HL-60/S4 (cell line): ENCODE measurements around the gene EFCAB5.

Experiments
- in situ Hi-C: fragments of 300-500 bp; cut with MboI; formaldehyde crosslinking; loops from 2 replicates; pipeline ENCODE4 v1.14.3; 2022; ENCODE audit warnings: low sequenced_read_pairs

EFCAB5 gene

GRCh38 chr17:30087431-30087830 lies 146.0 kb downstream of the EFCAB5 start:
- in situ Hi-C loops = loop anchor here (10.0 to 25.0 kb wide), 3 partner anchors 53 to 450 kb away; no protein-coding TSS in a partner anchor

- in situ Hi-C loops = loop anchor here (25.0 kb wide), 2 partner anchors 279 to 454 kb away; no protein-coding TSS in a partner anchor
Measured at GRCh38 chr17:30091121-30091670, 149.8 kb downstream of the EFCAB5 start.

GRCh38 chr17:30091771-30092170 lies 150.3 kb downstream of the EFCAB5 start:
- in situ Hi-C loops = loop anchor here (25.0 kb wide), 2 partner anchors 279 to 454 kb away; no protein-coding TSS in a partner anchor

GRCh38 chr17:30092886-30093285 lies 151.5 kb downstream of the EFCAB5 start:
- in situ Hi-C loops = loop anchor here (25.0 kb wide), 2 partner anchors 281 to 456 kb away; no protein-coding TSS in a partner anchor

- in situ Hi-C loops = loop anchor here (25.0 kb wide), 2 partner anchors 281 to 456 kb away; no protein-coding TSS in a partner anchor
Measured at GRCh38 chr17:30093463-30094147, 152.2 kb downstream of the EFCAB5 start.

GRCh38 chr17:30095507-30096244 lies 154.2 kb downstream of the EFCAB5 start:
- in situ Hi-C loops = loop anchor here (25.0 kb wide), 2 partner anchors 283 to 458 kb away; no protein-coding TSS in a partner anchor

- in situ Hi-C loops = loop anchor here (10.0 to 25.0 kb wide), 3 partner anchors 233 to 735 kb away; partner anchors contain the start of genes ATAD5 and TMIGD1
Measured at GRCh38 chr17:30101686-30102390, 160.4 kb downstream of the EFCAB5 start.

- in situ Hi-C loops = loop anchor here (10.0 to 25.0 kb wide), 3 partner anchors 231 to 733 kb away; partner anchors contain the start of genes ATAD5 and TMIGD1
Measured at GRCh38 chr17:30103921-30104320, 162.5 kb downstream of the EFCAB5 start.

GRCh38 chr17:30104575-30105339 lies 163.3 kb downstream of the EFCAB5 start:
- in situ Hi-C loops = loop anchor here (10.0 to 25.0 kb wide), 3 partner anchors 230 to 733 kb away; partner anchors contain the start of genes ATAD5 and TMIGD1

- in situ Hi-C loops = loop anchor here (25.0 kb wide), 1 partner anchor 725 kb away; the partner anchor contains the start of gene ATAD5
Measured at GRCh38 chr17:30112794-30113193, 171.4 kb downstream of the EFCAB5 start.

- in situ Hi-C loops = loop anchor here (25.0 kb wide), 1 partner anchor 724 kb away; the partner anchor contains the start of gene ATAD5
Measured at GRCh38 chr17:30113213-30113612, 171.8 kb downstream of the EFCAB5 start.

GRCh38 chr17:30116345-30116660 lies 174.9 kb downstream of the EFCAB5 start:
- in situ Hi-C loops = loop anchor here (25.0 kb wide), 1 partner anchor 721 kb away; the partner anchor contains the start of gene ATAD5

- in situ Hi-C loops = loop anchor here (25.0 kb wide), 1 partner anchor 720 kb away; the partner anchor contains the start of gene ATAD5
Measured at GRCh38 chr17:30116661-30117551, 175.5 kb downstream of the EFCAB5 start, which contains the start of gene NSRP1. Gene NSRP1, plus strand, starts transcription at chr17:30116816. Its CDS starts 28 bp downstream, at chr17:30116844.

GRCh38 chr17:30117675-30118081 lies 176.2 kb downstream of the EFCAB5 start:
- in situ Hi-C loops = loop anchor here (25.0 kb wide), 1 partner anchor 720 kb away; the partner anchor contains the start of gene ATAD5

GRCh38 chr17:30118635-30119034 lies 177.2 kb downstream of the EFCAB5 start:
- in situ Hi-C loops = loop anchor here (25.0 kb wide), 1 partner anchor 719 kb away; the partner anchor contains the start of gene ATAD5

GRCh38 chr17:30124273-30124796 lies 182.9 kb downstream of the EFCAB5 start:
- in situ Hi-C loops = loop anchor here (10.0 to 25.0 kb wide), 2 partner anchors 590 to 713 kb away; partner anchors contain the start of gene ATAD5

GRCh38 chr17:30130121-30130520 lies 188.7 kb downstream of the EFCAB5 start:
- in situ Hi-C loops = no loop called here

GRCh38 chr17:30132615-30133014 lies 191.2 kb downstream of the EFCAB5 start:
- in situ Hi-C loops = no loop called here
